GM23338 (cell line): ENCODE data around the gene CSNK2B. TPM values are rescaled to one million over a fixed set of nuclear protein-coding genes. Genes with fewer than 3 reads are reported as not detected.

ENCODE experiments used
- ATAC-seq: fragments of 200-7000 bp; cut with Tn5 transposase; 3 replicates; pipeline ENCODE4 v1.9.1; 2020
- DNase-seq: peaks from one replicate; pipeline ENCODE4 v3.0.0-alpha.2; 2015; ENCODE audit warnings: low spot score
- H2AFZ ChIP-seq: fragments of 200-600 bp; sonication (generic); 2 replicates; pipeline ENCODE4 v1.8.0; 2016; ENCODE audit warnings: antibody characterized with exemption, mild to moderate bottlenecking, moderate library complexity
- H3F3A ChIP-seq: fragments of 200-600 bp; sonication (generic); replicated peaks from 2 replicates; pipeline ENCODE4 v1.8.0; 2017; ENCODE audit warnings: antibody characterized with exemption, mixed run types, low read depth
- H3K27ac ChIP-seq: fragments of 200-600 bp; sonication (generic); 2 replicates; pipeline ENCODE4 v1.6.1; 2016; ENCODE audit warnings: low read depth
- H3K27me3 ChIP-seq: fragments of 200-600 bp; sonication (generic); 2 replicates; pipeline ENCODE4 v1.8.0; 2016; ENCODE audit warnings: mild to moderate bottlenecking, mixed run types, moderate library complexity; ENCODE audit not compliant: insufficient read depth
- H3K36me3 ChIP-seq: fragments of 200-600 bp; sonication (generic); 2 replicates; pipeline ENCODE4 v1.8.0; 2016; ENCODE audit warnings: mild to moderate bottlenecking; ENCODE audit not compliant: insufficient read depth
- H3K4me1 ChIP-seq: fragments of 200-600 bp; sonication (generic); 2 replicates; pipeline ENCODE4 v1.8.0; 2016; ENCODE audit warnings: mild to moderate bottlenecking, moderate library complexity; ENCODE audit not compliant: insufficient read depth
- H3K4me2 ChIP-seq: fragments of 200-600 bp; sonication (generic); 2 replicates; pipeline ENCODE4 v1.7.1; 2017; ENCODE audit warnings: mixed run types
- H3K4me3 ChIP-seq: fragments of 200-600 bp; sonication (generic); 2 replicates; pipeline ENCODE4 v1.6.1; 2016; ENCODE audit warnings: mixed run types
- H3K79me2 ChIP-seq: fragments of 200-600 bp; sonication (generic); replicated peaks from 2 replicates; pipeline ENCODE4 v1.8.0; 2017; ENCODE audit warnings: mild to moderate bottlenecking; ENCODE audit not compliant: insufficient read depth
- H3K9me2 ChIP-seq: fragments of 200-600 bp; sonication (generic); 2 replicates; pipeline ENCODE4 v1.8.0; 2017; ENCODE audit not compliant: insufficient read depth
- H4K20me1 ChIP-seq: fragments of 200-600 bp; sonication (generic); replicated peaks from 2 replicates; pipeline ENCODE4 v1.8.0; 2017; ENCODE audit warnings: mild to moderate bottlenecking; ENCODE audit not compliant: insufficient read depth
- H3K27ac Mint-ChIP-seq: 2 replicates; pipeline ENCODE4 v1.8.0; 2020; ENCODE audit warnings: inconsistent platforms, mild to moderate bottlenecking, moderate library complexity, mixed read lengths
- H3K27me3 Mint-ChIP-seq: 3 replicates; pipeline ENCODE4 v1.8.0; 2022; ENCODE audit warnings: low read depth, mild to moderate bottlenecking, moderate library complexity, mixed read lengths, inconsistent platforms; ENCODE audit not compliant: insufficient read depth, poor library complexity
- H3K36me3 Mint-ChIP-seq: 3 replicates; pipeline ENCODE4 v1.8.0; 2021; ENCODE audit warnings: low read depth, mild to moderate bottlenecking, inconsistent platforms, moderate library complexity, mixed read lengths
- H3K4me1 Mint-ChIP-seq: 3 replicates; pipeline ENCODE4 v1.8.0; 2020; ENCODE audit warnings: mild to moderate bottlenecking, inconsistent platforms, mixed read lengths
- H3K4me3 Mint-ChIP-seq: 3 replicates; pipeline ENCODE4 v1.8.0; 2021; ENCODE audit warnings: moderate library complexity, mild to moderate bottlenecking, inconsistent platforms, mixed read lengths
- H3K9me3 Mint-ChIP-seq: 3 replicates; pipeline ENCODE4 v1.8.0; 2020; ENCODE audit warnings: moderate library complexity, mild to moderate bottlenecking, inconsistent platforms, mixed read lengths
- CREB1 ChIP-seq: fragments of 250-450 bp; sonication (Bioruptor Pico); IDR thresholded peaks from 2 replicates; pipeline ENCODE4 v1.5.0; 2020; ENCODE audit warnings: low read depth, mild to moderate bottlenecking, moderate library complexity
- EZH2 ChIP-seq: fragments of 200-600 bp; sonication (generic); IDR thresholded peaks from one replicate; pipeline ENCODE4 v1.8.0; 2017; ENCODE audit warnings: antibody characterized with exemption, mild to moderate bottlenecking, low read depth; ENCODE audit not compliant: unreplicated experiment
- JUNB ChIP-seq: IDR thresholded peaks from one replicate; pipeline ENCODE4 v1.6.1; 2016; ENCODE audit warnings: antibody characterized with exemption; ENCODE audit not compliant: unreplicated experiment
- POLR2AphosphoS5 ChIP-seq: IDR thresholded peaks from 2 replicates; pipeline ENCODE4 v1.6.1; 2016; ENCODE audit warnings: antibody characterized with exemption, low read depth
- STAT1 ChIP-seq: IDR thresholded peaks from one replicate; pipeline ENCODE4 v1.6.1; 2016; ENCODE audit warnings: antibody characterized with exemption; ENCODE audit not compliant: unreplicated experiment
- ZNF114 ChIP-seq: fragments of 250-450 bp; sonication (Bioruptor Pico); IDR thresholded peaks from 2 replicates; pipeline ENCODE4 v1.5.0; 2020; ENCODE audit warnings: mild to moderate bottlenecking, moderate library complexity
- polyA plus RNA-seq: library from polyadenylated mRNA; unstranded; fragments of >200 nt; fragmentation: Nextera tagmentation; extraction: Ambion mirVana; gene quantifications from 2 replicates; pipeline ENCODE4 v1.2.1, GENCODE V29; 2016
- total RNA-seq: library from RNA; depleted of rRNA; stranded (reverse); fragments of >200 nt; shearing (Covaris generic); gene quantifications from 2 replicates; pipeline ENCODE4 v1.2.3, GENCODE V29; 2014
- TF ChIP-seq, protein P1 (sequence below): IDR thresholded peaks from 2 replicates; pipeline ENCODE4 v1.6.1; 2016; ENCODE audit warnings: antibody characterized with exemption
- TF ChIP-seq, protein P2 (sequence below): fragments of 250-450 bp; sonication (Bioruptor Pico); IDR thresholded peaks from 2 replicates; pipeline ENCODE4 v1.5.0; 2020; ENCODE audit warnings: mild to moderate bottlenecking, moderate library complexity
- TF ChIP-seq, protein P3 (sequence below): IDR thresholded peaks from one replicate; pipeline ENCODE4 v1.6.1; 2018; ENCODE audit warnings: antibody characterized with exemption; ENCODE audit not compliant: unreplicated experiment

CSNK2B gene
- total and polyA plus RNA-seq, 2 experiments from 2014 or later = 260 to 271 TPM

DNA sequence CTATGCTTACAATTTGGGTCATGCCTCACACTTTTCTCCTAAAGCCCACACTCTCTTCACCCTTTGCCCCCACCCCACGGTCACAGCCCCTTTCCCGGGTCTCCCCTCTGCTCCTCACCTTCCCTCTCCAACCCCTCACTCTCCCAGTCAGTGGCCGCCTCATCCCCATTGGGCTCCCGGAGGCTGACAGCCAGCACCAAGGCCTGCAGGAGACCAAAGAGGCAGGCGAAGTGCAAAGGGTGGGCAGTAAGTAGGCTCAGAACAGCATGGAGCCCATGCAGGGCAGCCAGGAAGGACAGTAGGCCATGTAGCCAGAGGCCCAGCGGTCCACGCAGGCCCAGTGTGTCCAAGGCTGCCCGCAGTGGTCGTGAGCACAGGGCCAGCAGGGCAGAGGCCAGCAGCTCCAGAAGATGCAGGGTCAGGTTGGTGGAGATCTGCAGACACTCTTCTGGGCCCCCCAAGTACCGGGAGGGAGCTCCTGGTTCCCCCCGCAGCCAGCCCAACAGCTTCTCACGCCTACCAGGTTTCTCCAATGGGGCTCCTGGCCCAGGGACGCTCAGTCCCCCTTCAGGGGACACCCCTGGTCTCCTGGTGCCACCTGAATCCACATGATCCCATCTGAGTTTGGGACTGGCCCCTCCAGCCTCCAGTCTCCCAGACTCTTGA is 6.8 kb upstream of the CSNK2B start:
- no peaks in the 10 kb centered on the region; the same call in 1 of the 2 replicates for H4K20me1 ChIP-seq
- Mint-ChIP-seq H3K27ac (no peak overlapping the region), H3K4me1 (peaks cover 44% of the 10 kb centered on the region), H3K36me3 (peaks cover 40% of the 10 kb centered on the region), H3K9me3 (no peaks in the 10 kb centered on the region), H3K27me3 (peaks cover 19% of the 10 kb centered on the region), H3K4me3 (peak overlapping the region; percentile 90)
- peaks cover 10% of the 10 kb centered on the region; the same call in 1 of the 2 replicates for H3K36me3 ChIP-seq
- DNase-seq (no peak), ATAC-seq (no peak)
- no peaks in the 10 kb centered on the region for H3K9me2 ChIP-seq
- H3K4me3 ChIP-seq = peak overlapping the region; percentile 96
- no peak overlapping the region for H3K27ac ChIP-seq
- no peaks in the 10 kb centered on the region for H3K27me3 ChIP-seq
- H2AFZ ChIP-seq = no peak overlapping the region
- H3K4me1 ChIP-seq = peaks cover 19% of the 10 kb centered on the region
- TF ChIP-seq EZH2 (no peak), STAT1 (no peak), POLR2AphosphoS5 (no peak), JUNB (no peak), ZNF114 (CRISPR knock-in tag) (no peak), CREB1 (CRISPR knock-in tag) (no peak)
- TF ChIP-seq, protein P1, sequence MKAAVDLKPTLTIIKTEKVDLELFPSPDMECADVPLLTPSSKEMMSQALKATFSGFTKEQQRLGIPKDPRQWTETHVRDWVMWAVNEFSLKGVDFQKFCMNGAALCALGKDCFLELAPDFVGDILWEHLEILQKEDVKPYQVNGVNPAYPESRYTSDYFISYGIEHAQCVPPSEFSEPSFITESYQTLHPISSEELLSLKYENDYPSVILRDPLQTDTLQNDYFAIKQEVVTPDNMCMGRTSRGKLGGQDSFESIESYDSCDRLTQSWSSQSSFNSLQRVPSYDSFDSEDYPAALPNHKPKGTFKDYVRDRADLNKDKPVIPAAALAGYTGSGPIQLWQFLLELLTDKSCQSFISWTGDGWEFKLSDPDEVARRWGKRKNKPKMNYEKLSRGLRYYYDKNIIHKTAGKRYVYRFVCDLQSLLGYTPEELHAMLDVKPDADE = no peak
- TF ChIP-seq, protein P2, sequence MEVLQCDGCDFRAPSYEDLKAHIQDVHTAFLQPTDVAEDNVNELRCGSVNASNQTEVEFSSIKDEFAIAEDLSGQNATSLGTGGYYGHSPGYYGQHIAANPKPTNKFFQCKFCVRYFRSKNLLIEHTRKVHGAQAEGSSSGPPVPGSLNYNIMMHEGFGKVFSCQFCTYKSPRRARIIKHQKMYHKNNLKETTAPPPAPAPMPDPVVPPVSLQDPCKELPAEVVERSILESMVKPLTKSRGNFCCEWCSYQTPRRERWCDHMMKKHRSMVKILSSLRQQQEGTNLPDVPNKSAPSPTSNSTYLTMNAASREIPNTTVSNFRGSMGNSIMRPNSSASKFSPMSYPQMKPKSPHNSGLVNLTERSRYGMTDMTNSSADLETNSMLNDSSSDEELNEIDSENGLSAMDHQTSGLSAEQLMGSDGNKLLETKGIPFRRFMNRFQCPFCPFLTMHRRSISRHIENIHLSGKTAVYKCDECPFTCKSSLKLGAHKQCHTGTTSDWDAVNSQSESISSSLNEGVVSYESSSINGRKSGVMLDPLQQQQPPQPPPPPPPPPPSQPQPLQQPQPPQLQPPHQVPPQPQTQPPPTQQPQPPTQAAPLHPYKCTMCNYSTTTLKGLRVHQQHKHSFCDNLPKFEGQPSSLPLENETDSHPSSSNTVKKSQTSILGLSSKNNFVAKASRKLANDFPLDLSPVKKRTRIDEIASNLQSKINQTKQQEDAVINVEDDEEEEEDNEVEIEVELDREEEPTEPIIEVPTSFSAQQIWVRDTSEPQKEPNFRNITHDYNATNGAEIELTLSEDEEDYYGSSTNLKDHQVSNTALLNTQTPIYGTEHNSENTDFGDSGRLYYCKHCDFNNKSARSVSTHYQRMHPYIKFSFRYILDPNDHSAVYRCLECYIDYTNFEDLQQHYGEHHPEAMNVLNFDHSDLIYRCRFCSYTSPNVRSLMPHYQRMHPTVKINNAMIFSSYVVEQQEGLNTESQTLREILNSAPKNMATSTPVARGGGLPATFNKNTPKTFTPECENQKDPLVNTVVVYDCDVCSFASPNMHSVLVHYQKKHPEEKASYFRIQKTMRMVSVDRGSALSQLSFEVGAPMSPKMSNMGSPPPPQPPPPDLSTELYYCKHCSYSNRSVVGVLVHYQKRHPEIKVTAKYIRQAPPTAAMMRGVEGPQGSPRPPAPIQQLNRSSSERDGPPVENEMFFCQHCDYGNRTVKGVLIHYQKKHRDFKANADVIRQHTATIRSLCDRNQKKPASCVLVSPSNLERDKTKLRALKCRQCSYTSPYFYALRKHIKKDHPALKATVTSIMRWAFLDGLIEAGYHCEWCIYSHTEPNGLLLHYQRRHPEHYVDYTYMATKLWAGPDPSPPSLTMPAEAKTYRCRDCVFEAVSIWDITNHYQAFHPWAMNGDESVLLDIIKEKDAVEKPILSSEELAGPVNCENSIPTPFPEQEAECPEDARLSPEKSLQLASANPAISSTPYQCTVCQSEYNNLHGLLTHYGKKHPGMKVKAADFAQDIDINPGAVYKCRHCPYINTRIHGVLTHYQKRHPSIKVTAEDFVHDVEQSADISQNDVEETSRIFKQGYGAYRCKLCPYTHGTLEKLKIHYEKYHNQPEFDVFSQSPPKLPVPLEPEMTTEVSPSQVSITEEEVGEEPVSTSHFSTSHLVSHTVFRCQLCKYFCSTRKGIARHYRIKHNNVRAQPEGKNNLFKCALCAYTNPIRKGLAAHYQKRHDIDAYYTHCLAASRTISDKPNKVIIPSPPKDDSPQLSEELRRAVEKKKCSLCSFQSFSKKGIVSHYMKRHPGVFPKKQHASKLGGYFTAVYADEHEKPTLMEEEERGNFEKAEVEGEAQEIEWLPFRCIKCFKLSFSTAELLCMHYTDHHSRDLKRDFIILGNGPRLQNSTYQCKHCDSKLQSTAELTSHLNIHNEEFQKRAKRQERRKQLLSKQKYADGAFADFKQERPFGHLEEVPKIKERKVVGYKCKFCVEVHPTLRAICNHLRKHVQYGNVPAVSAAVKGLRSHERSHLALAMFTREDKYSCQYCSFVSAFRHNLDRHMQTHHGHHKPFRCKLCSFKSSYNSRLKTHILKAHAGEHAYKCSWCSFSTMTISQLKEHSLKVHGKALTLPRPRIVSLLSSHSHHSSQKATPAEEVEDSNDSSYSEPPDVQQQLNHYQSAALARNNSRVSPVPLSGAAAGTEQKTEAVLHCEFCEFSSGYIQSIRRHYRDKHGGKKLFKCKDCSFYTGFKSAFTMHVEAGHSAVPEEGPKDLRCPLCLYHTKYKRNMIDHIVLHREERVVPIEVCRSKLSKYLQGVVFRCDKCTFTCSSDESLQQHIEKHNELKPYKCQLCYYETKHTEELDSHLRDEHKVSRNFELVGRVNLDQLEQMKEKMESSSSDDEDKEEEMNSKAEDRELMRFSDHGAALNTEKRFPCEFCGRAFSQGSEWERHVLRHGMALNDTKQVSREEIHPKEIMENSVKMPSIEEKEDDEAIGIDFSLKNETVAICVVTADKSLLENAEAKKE (CRISPR knock-in tag) = no peak
- TF ChIP-seq, protein P3, sequence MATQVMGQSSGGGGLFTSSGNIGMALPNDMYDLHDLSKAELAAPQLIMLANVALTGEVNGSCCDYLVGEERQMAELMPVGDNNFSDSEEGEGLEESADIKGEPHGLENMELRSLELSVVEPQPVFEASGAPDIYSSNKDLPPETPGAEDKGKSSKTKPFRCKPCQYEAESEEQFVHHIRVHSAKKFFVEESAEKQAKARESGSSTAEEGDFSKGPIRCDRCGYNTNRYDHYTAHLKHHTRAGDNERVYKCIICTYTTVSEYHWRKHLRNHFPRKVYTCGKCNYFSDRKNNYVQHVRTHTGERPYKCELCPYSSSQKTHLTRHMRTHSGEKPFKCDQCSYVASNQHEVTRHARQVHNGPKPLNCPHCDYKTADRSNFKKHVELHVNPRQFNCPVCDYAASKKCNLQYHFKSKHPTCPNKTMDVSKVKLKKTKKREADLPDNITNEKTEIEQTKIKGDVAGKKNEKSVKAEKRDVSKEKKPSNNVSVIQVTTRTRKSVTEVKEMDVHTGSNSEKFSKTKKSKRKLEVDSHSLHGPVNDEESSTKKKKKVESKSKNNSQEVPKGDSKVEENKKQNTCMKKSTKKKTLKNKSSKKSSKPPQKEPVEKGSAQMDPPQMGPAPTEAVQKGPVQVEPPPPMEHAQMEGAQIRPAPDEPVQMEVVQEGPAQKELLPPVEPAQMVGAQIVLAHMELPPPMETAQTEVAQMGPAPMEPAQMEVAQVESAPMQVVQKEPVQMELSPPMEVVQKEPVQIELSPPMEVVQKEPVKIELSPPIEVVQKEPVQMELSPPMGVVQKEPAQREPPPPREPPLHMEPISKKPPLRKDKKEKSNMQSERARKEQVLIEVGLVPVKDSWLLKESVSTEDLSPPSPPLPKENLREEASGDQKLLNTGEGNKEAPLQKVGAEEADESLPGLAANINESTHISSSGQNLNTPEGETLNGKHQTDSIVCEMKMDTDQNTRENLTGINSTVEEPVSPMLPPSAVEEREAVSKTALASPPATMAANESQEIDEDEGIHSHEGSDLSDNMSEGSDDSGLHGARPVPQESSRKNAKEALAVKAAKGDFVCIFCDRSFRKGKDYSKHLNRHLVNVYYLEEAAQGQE = no peak
- peaks cover 37% of the 10 kb centered on the region for H3K79me2 ChIP-seq
- H3F3A ChIP-seq = peaks cover 17% of the 10 kb centered on the region; the same call in 1 of the 2 replicates
- H3K4me2 ChIP-seq = peak overlapping the region; percentile 98
